ENCODE results near the gene OR4D5.
A peak's percentile ranks its signal among the peaks of the same experiment; 100 is the strongest.

The OR4D5 gene

DNA sequence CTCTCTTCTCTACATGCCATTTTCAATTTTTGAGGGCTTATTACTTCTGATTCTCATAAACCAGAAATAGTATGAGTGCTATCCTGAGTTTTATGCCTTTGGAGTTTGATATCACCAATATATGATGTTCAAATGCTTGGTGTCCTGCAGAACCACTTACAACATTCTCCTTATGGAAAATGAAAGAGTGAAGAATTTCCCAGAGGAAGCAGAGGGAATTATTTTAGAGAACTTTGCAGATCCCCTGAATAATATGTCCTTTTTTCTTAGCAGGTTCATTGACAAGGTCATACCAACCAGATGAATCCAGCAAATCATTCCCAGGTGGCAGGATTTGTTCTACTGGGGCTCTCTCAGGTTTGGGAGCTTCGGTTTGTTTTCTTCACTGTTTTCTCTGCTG, at the start of gene OR4D5:
Gene OR4D5, plus strand, starts transcription at position 301 of the 400 bp plus-strand sequence. Its CDS starts 0 bp downstream, at position 301.
- no peak for DNase-seq

DNA sequence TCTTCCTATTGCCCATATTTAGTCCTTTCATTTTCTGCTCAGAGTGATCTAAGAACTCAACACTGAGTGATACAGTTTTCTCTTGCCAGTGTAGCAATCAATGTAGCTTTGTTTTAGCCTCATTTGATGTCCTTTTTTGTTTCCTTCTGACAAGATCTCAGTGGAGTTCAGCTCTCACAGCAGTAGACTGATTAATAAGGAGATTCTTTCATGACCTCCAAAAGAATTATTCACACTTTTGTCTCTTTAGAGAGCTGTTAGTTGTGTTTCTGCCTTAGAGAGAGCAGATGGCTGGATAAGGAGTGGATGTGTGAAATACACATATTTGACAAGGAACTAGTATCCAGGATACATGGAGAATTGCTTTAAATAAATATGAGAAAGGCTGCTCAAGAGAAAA, 47.4 kb upstream of the OR4D5 start:
- no peak for DNase-seq

DNA sequence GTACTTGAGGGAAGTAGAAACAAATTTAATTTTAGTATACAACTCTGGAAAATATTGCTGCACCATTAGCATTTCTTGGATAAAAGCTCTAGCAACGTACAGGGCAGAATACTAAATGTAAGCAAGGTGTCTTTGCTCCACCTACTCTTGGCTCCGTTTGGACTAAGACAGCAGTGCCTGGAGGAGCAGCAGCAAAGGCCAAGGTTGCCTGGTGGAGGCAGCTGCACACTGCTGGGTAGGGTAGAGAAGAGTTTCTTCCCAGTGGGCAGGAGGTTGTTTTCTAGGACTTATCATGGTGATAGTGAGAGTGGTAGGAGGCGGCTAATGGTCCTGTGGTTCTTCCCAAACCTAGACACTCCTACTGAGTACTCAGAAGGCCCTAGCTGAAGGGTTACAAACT, 39.6 kb upstream of the OR4D5 start:
- no peak for DNase-seq

DNA sequence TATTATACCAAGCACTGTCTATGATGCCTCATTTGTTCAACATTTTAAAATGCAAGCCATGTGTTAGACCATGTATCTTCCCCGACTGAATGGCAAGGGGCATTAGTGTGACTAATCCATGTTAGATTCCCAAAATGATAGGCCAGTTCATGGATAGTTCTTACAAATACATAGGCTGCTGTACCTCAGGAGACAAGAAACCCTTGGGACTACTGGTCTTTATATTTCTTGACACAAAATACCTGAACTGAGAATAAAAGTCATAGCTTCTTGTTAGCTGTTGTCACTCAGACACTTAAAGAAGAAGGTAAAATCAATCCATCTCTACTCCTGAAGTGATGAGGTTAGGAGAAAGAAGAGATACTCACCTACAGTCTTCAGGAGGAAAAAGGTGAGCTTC, 37.5 kb upstream of the OR4D5 start, which contains the start of gene OR8D4:
Gene OR8D4, plus strand, starts transcription at position 301 of the 400 bp plus-strand sequence. CDS start 4,265 bp downstream, outside the sequence.
- no peak for DNase-seq

DNA sequence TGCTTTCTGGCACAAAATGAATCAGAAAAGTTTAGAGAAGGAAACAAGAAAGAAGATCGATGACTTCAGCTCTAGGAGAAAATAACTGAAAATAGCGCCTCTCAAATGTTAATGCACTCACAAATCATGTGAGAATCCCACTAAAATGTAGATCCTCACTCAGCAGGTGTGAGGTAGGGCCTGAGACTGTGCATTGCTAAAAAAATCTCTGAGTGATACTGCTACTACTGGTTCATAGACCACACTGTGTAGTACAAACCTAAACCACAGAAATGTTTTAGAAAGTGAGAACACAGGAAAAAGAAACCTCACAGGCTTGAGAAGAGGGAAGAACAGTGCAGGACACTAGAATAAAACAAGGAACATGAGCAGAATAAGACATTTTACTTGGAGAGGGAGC, 35.5 kb upstream of the OR4D5 start:
- DNase-seq: peak; percentile 29

DNA sequence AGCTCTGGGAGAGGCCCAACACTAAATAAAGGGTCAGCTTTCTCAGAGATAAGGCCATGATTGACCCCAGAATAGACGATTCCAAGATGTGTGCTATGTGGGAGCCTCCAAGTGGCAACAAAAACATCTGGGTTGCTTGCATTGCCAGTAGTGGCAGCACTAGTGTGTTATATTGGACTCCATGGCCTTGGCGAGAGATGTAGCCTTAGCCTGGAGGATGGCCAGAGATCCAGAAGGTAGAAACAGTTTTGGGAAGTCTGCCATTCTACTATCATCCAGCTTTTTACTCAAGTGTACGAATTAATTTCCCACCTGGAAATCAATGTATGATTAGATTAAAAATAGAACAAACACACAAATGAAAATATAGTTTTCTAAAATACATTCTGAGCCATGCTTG, 34.5 kb upstream of the OR4D5 start:
- DNase-seq: no peak

DNA sequence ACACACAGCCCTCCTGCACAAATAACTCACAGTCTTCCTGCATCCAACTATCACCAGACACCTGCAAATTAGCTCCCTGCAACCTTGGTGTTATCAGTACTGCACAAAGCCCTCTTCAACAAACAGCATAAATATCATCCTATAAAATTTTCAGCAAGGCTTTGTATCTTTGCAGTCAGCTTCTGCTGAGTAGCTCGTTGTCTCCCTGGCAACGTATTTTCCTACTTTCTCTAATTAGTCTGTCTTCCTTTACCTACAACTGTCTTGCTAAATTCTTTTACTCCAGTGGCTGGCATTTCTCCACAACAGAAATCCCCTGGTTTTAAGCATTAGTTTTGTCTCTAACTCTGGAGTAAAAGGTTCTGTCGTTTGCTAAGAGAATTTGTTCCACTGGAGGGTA, 33.6 kb upstream of the OR4D5 start:
- DNase-seq: no peak

DNA sequence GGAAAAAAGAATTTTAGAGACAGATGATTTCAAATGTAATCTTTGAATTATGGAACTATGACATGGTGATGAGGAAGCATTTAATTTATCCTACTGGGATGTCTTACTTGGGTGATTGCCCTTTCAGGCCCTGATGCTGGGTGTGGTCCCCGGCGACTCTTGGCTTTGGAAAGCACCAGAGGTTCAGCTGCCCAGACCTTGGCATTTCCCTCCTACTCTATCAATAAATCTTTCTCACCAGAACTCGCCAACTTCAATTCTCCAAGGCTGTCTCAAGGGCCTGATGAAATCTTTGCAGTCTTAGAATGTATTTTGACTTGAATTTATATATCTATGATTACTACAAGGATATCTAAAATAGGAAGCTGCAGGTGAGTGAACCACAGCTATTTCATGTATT, 18.5 kb upstream of the OR4D5 start:
- DNase-seq: no peak

DNA sequence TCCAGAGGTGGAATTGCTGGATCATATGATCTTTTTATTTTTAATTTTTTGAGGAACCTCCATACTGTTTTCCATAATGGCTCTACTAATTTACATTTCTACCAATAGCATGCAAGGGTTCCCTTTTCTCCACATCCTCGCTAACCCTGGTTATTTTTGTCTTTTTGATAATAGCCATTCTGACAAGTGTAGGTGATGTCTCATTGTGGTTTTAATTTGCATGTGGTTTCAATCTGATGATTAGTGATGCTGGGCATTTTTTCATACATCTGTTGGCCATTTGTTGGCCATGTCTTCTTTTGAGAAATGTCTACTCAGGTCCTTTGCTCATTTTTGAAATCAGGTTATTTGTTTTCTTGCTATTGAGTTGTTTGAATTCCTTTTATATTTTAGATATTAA, 15.4 kb upstream of the OR4D5 start:
- no peak for DNase-seq

DNA sequence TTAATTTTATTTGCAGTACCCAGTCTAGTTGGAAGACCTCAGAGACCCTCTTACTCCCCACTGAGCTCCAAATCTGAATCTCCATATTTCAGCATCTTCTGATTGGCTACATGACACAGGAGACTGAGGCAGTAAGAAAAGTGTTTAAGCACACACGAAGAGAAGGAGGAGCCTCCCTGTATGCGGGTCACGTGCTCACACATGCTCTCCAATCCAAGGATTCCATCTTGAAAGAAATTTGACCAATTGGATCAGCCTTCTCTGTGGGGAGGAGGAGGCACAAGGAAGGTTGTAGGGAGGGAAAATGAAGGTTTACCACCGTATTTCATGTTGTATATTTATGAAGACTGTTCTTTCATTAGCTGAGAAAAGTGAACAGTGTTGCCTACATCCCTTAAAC, 3.0 kb downstream of the OR4D5 start:
- no peak for DNase-seq

DNA sequence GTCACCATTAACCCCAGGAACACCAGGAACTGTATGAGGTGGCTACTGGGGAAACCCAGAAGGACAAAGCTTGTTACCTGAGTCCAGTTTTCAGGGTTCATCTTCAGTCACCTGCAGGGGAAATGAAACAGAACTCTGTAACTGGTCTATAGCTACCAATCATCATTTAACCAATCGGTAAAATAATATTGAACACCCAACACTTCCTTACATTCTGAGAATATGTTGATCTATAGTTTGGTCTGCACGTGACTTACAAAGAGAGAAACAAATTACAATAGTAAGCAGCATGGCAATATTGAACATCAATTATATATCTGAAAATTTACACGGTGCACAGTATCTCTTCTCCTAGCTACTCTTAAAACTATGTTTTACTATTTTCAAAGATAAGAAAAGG, 4.3 kb downstream of the OR4D5 start, which contains the start of gene OR6T1:
Gene OR6T1, minus strand, starts transcription at position 101 of the 400 bp plus-strand sequence. Its CDS starts 0 bp downstream, at position 101.
- no peak for DNase-seq

DNA sequence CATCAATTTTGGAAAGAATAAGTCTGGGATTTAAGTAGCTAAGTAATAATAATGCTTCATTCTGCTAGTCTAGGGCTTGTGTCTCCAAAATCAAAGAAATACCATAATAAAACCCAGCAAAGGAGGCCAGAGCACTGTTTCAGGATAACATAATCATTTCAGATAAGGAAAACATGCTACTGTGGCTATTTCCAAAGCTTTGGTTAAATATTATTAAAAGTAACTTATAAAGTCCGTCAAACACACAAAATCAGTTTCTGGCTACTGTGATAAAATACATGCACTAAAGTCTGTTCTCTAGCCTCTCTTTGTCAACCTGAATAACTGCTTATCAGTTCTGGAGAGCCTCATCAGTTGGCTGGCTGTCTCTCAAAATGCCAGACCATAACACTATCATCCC, 5.7 kb downstream of the OR4D5 start:
- DNase-seq: no peak

DNA sequence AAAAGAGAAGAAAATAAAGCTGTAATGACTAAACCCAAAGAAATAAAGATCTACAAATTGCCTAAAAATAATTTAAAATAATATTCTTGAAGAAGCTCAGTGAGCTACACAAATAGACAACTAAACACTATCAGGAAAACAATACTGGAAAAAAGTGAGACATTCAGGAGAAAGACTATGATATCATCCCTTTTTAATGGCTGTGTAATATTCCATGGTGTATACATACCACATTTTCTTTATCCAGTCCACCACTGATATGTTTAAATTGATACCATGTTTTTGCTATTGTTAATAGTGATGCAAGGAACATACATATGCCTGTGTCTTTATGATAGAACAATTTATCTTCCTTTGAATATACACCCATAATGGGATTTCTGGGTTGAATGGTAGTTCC, 17.3 kb downstream of the OR4D5 start:
- no peak for DNase-seq

DNA sequence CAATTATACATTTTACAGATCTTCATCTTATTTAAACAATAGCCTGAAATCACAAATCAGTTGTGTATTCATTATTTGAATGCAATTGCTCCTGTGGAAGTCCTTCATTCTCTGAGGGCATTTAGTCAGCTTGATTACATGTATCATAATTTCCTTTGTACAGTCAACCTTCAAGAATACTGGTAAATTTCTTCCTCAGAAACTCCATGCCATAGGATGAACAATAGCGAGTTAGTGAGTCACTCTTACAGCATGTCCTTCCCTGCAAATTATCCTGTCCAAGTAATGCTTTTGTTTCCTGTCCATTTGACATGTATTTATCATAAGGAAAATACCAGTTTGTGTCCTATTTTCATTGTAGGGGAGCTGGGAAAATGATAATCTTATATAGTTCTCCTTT, 34.4 kb downstream of the OR4D5 start:
- no peak for DNase-seq

DNA sequence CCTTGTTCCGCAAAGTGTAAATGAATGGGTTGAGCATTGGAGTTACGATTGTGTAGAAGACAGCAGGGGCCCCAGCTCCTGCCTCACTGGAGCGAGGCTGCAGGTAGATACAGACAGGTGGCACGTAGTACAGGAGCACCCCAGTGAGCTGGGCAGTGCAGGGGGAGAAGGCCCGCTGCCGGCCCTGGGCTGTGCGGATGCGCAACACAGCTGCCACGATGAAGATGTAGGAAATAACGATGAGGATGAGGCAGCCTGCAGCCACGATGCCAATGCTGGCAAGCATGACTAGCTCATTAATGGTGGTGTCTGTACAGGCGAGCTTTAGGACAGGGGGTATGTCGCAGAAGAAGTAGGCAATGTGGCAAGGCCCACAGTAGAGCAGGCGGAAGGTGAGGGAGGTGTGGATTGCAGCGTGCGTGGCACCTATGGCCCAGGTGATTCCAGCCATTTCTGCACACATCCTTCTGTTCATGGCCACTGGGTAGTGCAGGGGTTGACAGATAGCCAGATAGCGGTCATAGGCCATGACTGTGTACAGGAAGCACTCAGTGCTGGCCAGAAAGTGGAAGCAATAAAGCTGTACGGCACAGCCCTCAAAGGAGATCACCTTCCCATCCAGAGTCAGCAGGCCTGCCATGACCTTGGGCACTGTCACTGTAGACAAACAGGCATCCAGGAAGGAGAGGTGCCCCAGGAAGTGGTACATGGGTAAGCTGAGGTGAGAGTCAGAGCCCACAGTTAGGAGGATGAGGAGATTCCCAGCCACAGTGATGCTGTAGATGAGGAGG, 37.5 kb downstream of the OR4D5 start:
- no peak for DNase-seq

DNA sequence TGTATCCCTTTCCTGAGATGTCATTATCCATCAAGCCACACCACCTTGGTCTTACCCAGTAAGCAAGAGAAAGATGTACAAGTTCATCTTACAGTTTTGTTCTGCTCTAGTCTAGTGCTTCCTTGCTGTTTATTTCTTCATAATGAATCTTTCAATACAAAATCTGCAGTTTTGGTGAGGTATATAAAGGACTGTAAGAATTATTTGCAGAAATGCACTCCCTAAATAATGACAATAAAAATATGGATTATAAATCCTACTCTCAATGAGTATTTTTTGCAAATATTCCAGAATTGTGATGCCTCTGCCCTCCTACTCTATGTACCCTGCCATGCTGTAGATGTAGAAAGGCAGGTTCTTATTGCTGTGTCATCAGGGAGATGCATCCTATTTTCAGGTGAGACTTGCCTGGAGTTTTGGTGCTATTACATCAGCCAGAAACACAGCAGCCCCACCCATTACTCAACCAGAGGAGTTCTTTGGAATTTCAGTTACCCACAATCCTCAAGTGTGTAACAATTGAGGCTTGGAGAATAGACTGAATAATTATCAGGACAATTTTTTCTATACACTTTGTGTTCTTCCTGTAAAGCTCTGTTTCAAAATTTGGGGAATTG, 38.4 kb downstream of the OR4D5 start, which contains the start of gene OR10S1:
Gene OR10S1, minus strand, starts transcription at position 51 of the 617 bp plus-strand sequence. CDS start 117 bp downstream, outside the sequence.
- DNase-seq: no peak

DNA sequence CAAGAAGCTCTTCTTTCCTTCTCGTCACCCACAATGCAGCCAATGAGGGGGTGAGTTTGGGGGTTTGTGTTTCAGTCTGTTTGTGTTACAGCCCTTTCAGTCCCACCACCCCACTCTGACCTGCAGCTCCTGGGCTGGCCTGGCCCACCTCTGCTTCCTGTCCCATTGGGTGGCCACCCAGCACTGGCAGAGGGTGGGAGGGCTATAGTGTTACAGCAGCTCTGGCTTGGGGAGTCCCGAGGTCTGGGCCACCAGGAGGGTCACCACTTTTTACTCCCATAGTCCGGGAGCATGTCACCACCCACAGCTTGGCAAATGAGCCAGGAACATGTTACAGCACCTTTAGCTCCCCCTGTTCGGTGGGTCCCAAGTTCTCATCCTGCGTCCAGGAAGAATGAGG, 39.9 kb downstream of the OR4D5 start:
- DNase-seq: no peak

Measured in activated CD4-positive, alpha-beta T cell treated with anti-CD3 and anti-CD28 coated beads, Interleukin-2, amount 50 U/mL, for 16 hours (primary cell).